K562 (cell line): ENCODE measurements around the gene EIF4G2. TPM values are rescaled to one million over a fixed set of nuclear protein-coding genes. Genes with fewer than 3 reads are reported as not detected.

Source experiments
- DACH1 ChIP-seq: fragments of 450-650 bp; IDR thresholded peaks from 2 replicates; pipeline ENCODE4 v1.6.1; 2018; ENCODE audit not compliant: partially characterized antibody
- ELK1 ChIP-seq: sonication (generic); formaldehyde crosslinking; IDR thresholded peaks from 2 replicates; pipeline ENCODE4 v1.8.1; 2022; ENCODE audit warnings: missing genetic modification reagents
- EP400 ChIP-seq: fragments of 450-650 bp; IDR thresholded peaks from 2 replicates; pipeline ENCODE4 v1.6.1; 2017; ENCODE audit warnings: antibody characterized with exemption, mild to moderate bottlenecking, moderate library complexity
- ETV5 ChIP-seq: sonication (generic); formaldehyde crosslinking; IDR thresholded peaks from 2 replicates; pipeline ENCODE4 v1.4.0; 2020; ENCODE audit warnings: low read depth, mild to moderate bottlenecking, missing genetic modification reagents
- HDAC3 ChIP-seq: fragments of 450-650 bp; IDR thresholded peaks from 2 replicates; pipeline ENCODE4 v1.6.1; 2018; ENCODE audit warnings: borderline replicate concordance, mild to moderate bottlenecking, moderate library complexity; ENCODE audit not compliant: partially characterized antibody
- KAT7 ChIP-seq: sonication (generic); formaldehyde crosslinking; IDR thresholded peaks from 2 replicates; pipeline ENCODE4 v1.8.0; 2022; ENCODE audit warnings: missing genetic modification reagents, mild to moderate bottlenecking, borderline replicate concordance
- PBX2 ChIP-seq, 2 experiments: IDR thresholded peaks in 1 of 2; conservative IDR thresholded peaks in 1 of 2; 2 replicates each; pipeline ENCODE4 v1.6.1; 2016; ENCODE audit warnings: low read depth in 2 of 2, mild to moderate bottlenecking in 1 of 2, missing compliant biosample characterization in 1 of 2, missing genetic modification characterization in 1 of 2, moderate library complexity in 1 of 2
- RBBP5 ChIP-seq: fragments of 200-600 bp; sonication (generic); IDR thresholded peaks from 2 replicates; pipeline ENCODE4 v1.6.1; 2012; ENCODE audit warnings: borderline replicate concordance, mild to moderate bottlenecking, low read length, control low read depth, inconsistent platforms; ENCODE audit not compliant: insufficient read depth, poor library complexity, severe bottlenecking
- RBM17 ChIP-seq: fragments of 200-400 bp; formaldehyde crosslinking; IDR thresholded peaks from 2 replicates; pipeline ENCODE4 v1.6.1; 2017; ENCODE audit warnings: low read depth, mild to moderate bottlenecking, low read length, borderline replicate concordance
- SNAPC5 ChIP-seq: fragments of 250-450 bp; sonication (Bioruptor Pico); IDR thresholded peaks from 2 replicates; pipeline ENCODE4 v1.8.0; 2021; ENCODE audit warnings: moderate library complexity, mild to moderate bottlenecking, inconsistent platforms
- SREBF2 ChIP-seq: sonication (generic); formaldehyde crosslinking; IDR thresholded peaks from 2 replicates; pipeline ENCODE4 v1.4.0; 2020; ENCODE audit warnings: mild to moderate bottlenecking, missing genetic modification reagents
- ZBTB12 ChIP-seq: fragments of 250-450 bp; sonication (Bioruptor Pico); IDR thresholded peaks from 2 replicates; pipeline ENCODE4 v1.4.0; 2020
- ZFX ChIP-seq: sonication (generic); formaldehyde crosslinking; IDR thresholded peaks from 2 replicates; pipeline ENCODE4 v1.8.0; 2022; ENCODE audit warnings: mild to moderate bottlenecking, missing genetic modification reagents, moderate library complexity
- ZNF280A ChIP-seq: fragments of 450-650 bp; IDR thresholded peaks from 2 replicates; pipeline ENCODE4 v1.6.1; 2018; ENCODE audit warnings: mild to moderate bottlenecking, low read depth; ENCODE audit not compliant: partially characterized antibody
- ZNF644 ChIP-seq: fragments of 200-800 bp; sonication (Bioruptor generic); IDR thresholded peaks from 2 replicates; pipeline ENCODE4 v1.6.1; 2016; ENCODE audit warnings: low read depth, missing genetic modification characterization, missing compliant biosample characterization
- polyA plus RNA-seq, 8 experiments: library from polyadenylated mRNA; depleted of rRNA in 4 of 8; stranded (reverse) in 5 of 8; unstranded in 3 of 8; fragments of >200 nt; fragmentation: Nextera tagmentation in 2 of 8; fragmentation: Illumina TruSeq in 1 of 8; extraction: Ambion mirVana in 2 of 8; extraction: Trizol in 1 of 8; gene quantifications; 2 replicates each; pipeline versions ENCODE4 v1.2.1 to v1.2.3, GENCODE V29; 2011 to 2014; ENCODE audit warnings: inconsistent platforms in 1 of 8, missing spikeins in 1 of 8
- total RNA-seq, 7 experiments: library from RNA; depleted of rRNA in 6 of 7; stranded (reverse); fragments of >200 nt in 6 of 7; fragmentation: Illumina TruSeq in 2 of 7; extraction: Trizol in 2 of 7; gene quantifications; 2 replicates each; pipeline versions ENCODE4 v1.2.1 to v1.2.3, GENCODE V29; 2011 to 2021; ENCODE audit warnings: low replicate concordance in 1 of 7

The EIF4G2 gene
- total and polyA plus RNA-seq, 9 of the 15 experiments (the other 6 are each of a cell fraction or from before 2014, with no cell fraction given), result 206 to 790 (median 646) TPM

GRCh38 chr11:10808553-10809372 is at the start of gene EIF4G2 (continued):
- TF ChIP-seq RBBP5 (no peak), EP400 (peak; percentile 96), ZNF280A (no peak), RBM17 (no peak), SNAPC5 (CRISPR knock-in tag) (no peak), ZBTB12 (CRISPR knock-in tag) (no peak), ETV5 (peak; percentile 65), SREBF2 (CRISPR knock-in tag) (peak; percentile 87; the same call in 1 of the 2 replicates), HDAC3 (peak; percentile 100), KAT7 (CRISPR knock-in tag) (0 out of 2 replicates have a peak, but pooled peaks have one; percentile 55), ELK1 (CRISPR knock-in tag) (no peak), ZFX (no peak), PBX2 (CRISPR knock-in tag; IDR thresholded peaks at IDR 0.05; ENCODE audit: low read depth) (no peak), PBX2 (tag; conservative IDR thresholded peaks at IDR 0.05; ENCODE audit: low read depth) (peak; percentile 66), ZNF644 (tag) (no peak), DACH1 (no peak)
